GM13977 (cell line): ENCODE measurements around the gene WDCP.

ENCODE experiments used
- DNase-seq: peaks from one replicate; pipeline ENCODE4 v3.0.0; 2012; ENCODE audit warnings: low spot score
- CTCF ChIP-seq: IDR thresholded peaks from 2 replicates; pipeline ENCODE4 v1.5.1; 2012; ENCODE audit warnings: mild to moderate bottlenecking, control low read depth; ENCODE audit not compliant: insufficient read depth; ENCODE audit errors: extremely low read depth, missing control alignments
- in situ Hi-C: fragments of 300-500 bp; cut with MboI; formaldehyde crosslinking; loops from one replicate; pipeline ENCODE4 v1.12.0; 2022; ENCODE audit warnings: low sequenced_read_pairs, low pct_unique_long_range_greater_than_20kb, mixed read lengths, inconsistent platforms; ENCODE audit not compliant: unreplicated experiment

WDCP gene

DNA sequence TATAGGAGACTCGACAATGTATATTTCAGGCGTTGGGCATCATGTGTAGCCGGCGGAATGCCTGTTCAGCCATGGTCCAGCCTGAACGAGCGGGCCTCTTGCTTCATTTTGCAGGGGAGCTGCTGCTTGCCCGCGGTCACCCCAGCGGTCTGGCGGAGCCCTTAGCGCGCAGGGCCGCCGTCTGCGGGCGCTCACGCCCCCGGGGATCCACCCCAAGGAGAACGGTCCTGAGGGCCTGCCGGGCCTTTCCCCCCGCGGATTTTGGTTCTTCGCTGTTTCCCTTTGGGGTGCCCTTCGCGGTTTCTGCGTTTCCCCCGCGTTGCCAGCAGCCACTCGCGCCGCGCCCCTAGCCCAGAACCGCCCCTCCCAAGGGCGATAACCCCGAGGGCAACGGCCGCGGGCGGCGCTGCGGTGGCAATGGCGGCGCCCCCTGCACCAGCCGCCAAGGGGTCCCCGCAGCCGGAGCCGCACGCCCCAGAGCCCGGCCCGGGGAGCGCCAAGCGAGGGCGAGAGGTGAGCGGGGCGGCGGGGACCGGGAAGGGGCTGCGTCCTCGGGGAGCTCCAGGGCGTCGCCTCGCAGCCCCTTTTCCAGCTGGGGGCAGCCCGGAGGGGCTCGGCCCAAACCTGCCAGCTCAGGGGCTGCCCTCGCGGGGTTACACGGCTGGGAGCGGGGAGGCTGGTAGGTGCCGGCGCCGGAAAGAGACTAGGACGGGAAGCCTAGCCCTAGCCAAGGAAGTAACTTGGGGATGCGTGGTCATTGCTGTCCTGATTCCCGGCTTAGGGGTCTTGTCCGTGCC lies 37.3 kb downstream of the WDCP start, which contains the start of gene MFSD2B:
Gene MFSD2B, plus strand, starts transcription at position 406 of the 797 bp plus-strand sequence. Its CDS starts 12 bp downstream, at position 418.
- in situ Hi-C loops = no loop called here
- no peak for TF ChIP-seq CTCF
- DNase-seq = peak; percentile 59

- TF ChIP-seq CTCF = no peak
- in situ Hi-C loops = no loop called here
- no peak for DNase-seq
These were observed 37.9 kb downstream of the WDCP start for GRCh38 chr2:24009367-24009679.

- in situ Hi-C loops = no loop called here
- no peak for DNase-seq
- TF ChIP-seq CTCF = no peak
These were observed 38.4 kb downstream of the WDCP start for GRCh38 chr2:24008672-24009366.

GRCh38 chr2:24007693-24008092 lies 39.5 kb downstream of the WDCP start:
- in situ Hi-C loops = no loop called here
- TF ChIP-seq CTCF = no peak
- no peak for DNase-seq

GRCh38 chr2:23994567-23994966 lies 52.6 kb downstream of the WDCP start:
- in situ Hi-C loops = no loop called here
- no peak for TF ChIP-seq CTCF
- DNase-seq = no peak

GRCh38 chr2:23993736-23994269 lies 53.4 kb downstream of the WDCP start:
- DNase-seq = no peak
- TF ChIP-seq CTCF = no peak
- in situ Hi-C loops = no loop called here
